Muscle layer of colon (tissue), 2 donors: Measurements from ENCODE around the gene COL5A2.

Experiments
- H3K27ac ChIP-seq: one replicate; pipeline ENCODE4 v1.7.0; 2013; ENCODE audit warnings: low read depth, mild to moderate bottlenecking, low read length, moderate library complexity
- H3K27me3 ChIP-seq, 2 donors: one replicate each; pipeline ENCODE4 v1.7.0; 2013; ENCODE audit warnings: low read length in 2 of 2, mild to moderate bottlenecking in 2 of 2; ENCODE audit not compliant: insufficient read depth in 2 of 2, control insufficient read depth in 1 of 2
- H3K36me3 ChIP-seq: one replicate; pipeline ENCODE4 v1.7.0; 2013; ENCODE audit warnings: mild to moderate bottlenecking, low read length; ENCODE audit not compliant: insufficient read depth
- H3K4me1 ChIP-seq: one replicate; pipeline ENCODE4 v1.7.0; 2013; ENCODE audit warnings: mild to moderate bottlenecking, low read length; ENCODE audit not compliant: insufficient read depth
- H3K4me3 ChIP-seq, 2 donors: one replicate each; pipeline ENCODE4 v1.7.0; 2013; ENCODE audit warnings: low read length in 2 of 2, low read depth in 1 of 2, mild to moderate bottlenecking in 1 of 2, moderate library complexity in 1 of 2
- H3K9ac ChIP-seq: one replicate; pipeline ENCODE4 v1.7.0; 2013; ENCODE audit warnings: low read length
- H3K9me3 ChIP-seq: one replicate; pipeline ENCODE4 v1.7.0; 2013; ENCODE audit warnings: mild to moderate bottlenecking, low read length
- donor health status: abdominal sarcoma.
- donor health status: Adenocarcinoma of cecum.

Gene COL5A2

DNA sequence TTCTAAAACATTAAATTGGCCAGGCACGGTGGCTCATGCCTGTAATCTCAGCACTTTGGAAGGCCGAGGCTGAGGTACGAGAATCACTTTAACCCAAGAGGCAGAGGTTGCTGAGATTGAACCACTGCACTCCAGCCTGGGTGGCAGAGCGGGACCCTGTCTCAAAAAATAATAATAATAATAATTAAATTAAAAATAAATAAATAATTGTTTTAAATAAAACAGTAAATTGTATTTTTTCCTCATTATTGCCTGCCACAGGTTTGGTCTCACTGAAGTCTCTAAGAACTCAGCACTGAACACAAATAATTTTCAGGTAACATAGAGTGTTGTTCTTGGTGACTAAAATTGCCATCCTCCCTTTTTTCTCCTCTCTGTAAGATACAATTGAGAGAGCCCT is 19.8 kb downstream of the COL5A2 start:
- Histone ChIP-seq H3K9ac (no peak overlapping the region), H3K36me3 (no peaks in the 10 kb centered on the region), H3K4me1 (peaks cover 28% of the 10 kb centered on the region)

DNA sequence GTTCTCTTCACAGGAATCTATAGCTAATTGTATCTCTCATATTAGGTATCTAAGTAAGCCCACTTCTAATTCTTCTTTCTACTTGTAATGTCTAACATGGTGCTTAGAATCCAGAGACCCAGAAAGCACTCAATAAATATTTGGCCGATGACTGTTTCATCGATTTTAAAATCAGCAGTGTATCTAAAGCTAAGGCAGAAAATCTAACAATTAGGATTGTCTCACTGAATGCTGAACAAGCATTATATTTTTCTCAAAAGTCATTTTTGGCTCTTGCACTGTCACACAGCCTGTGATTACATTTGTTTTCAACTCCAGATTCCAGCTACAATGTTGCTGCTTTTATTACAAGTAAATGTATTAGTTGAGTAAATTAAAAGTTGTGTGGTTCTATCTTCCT is 20.3 kb downstream of the COL5A2 start:
- no peaks in the 10 kb centered on the region for H3K36me3 ChIP-seq
- H3K9me3 ChIP-seq, result no peaks in the 10 kb centered on the region
- no peaks in the 10 kb centered on the region for H3K27me3 ChIP-seq
- H3K4me1 ChIP-seq, result peaks cover 25% of the 10 kb centered on the region
- H3K27ac ChIP-seq, result no peak overlapping the region
- no peak overlapping the region for H3K9ac ChIP-seq
- H3K4me3 ChIP-seq, result no peak overlapping the region

More for the DNA sequence above, 19.8 kb downstream of the COL5A2 start:
- Histone ChIP-seq H3K27me3 (no peaks in the 10 kb centered on the region), H3K4me3 (no peak overlapping the region), H3K27ac (no peak overlapping the region), H3K9me3 (no peaks in the 10 kb centered on the region)

DNA sequence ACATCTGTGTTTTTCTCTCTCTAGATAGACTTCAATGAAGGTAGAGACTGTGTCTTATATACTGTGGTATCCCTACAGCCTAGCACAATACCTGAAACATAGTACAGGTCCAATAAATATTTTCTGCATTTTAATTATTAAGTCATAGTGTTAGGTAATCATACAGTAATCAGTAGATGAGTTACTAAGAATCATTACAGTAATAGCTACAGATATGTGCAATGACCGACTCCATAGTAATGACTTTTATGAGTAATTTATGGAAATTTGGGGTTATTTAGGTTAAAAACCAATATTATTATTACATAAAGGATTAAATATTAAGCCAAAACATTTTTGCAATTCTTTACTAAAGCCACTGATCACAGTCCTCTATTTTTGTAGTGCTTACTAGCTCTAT is 21.6 kb downstream of the COL5A2 start:
- no peak overlapping the region for H3K9ac ChIP-seq
- H3K27me3 ChIP-seq, result no peaks in the 10 kb centered on the region
- peaks cover 26% of the 10 kb centered on the region for H3K4me1 ChIP-seq
- no peak overlapping the region for H3K27ac ChIP-seq
- no peaks in the 10 kb centered on the region for H3K36me3 ChIP-seq
- H3K4me3 ChIP-seq, result no peak overlapping the region
- no peaks in the 10 kb centered on the region for H3K9me3 ChIP-seq

DNA sequence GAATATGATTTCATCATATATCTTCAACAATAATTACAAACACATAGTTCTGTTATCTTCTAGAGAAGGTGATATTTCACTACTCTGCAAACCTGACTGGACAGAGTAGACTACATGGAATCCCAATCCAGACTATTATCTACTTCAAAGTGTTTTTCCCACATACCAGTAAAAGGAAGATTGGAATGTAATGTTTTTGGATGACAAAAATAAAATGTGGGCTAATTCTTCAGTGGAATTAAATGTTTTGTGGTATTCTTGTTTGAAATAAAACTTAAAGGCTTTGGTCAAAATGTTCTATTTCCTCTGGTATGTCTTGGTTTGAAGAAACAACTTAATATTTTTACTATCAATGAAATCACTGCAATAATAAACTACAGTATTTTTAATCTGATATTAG is 22.1 kb downstream of the COL5A2 start:
- Histone ChIP-seq H3K4me1 (peaks cover 27% of the 10 kb centered on the region), H3K27me3 (no peaks in the 10 kb centered on the region), H3K9me3 (no peaks in the 10 kb centered on the region), H3K36me3 (no peaks in the 10 kb centered on the region), H3K27ac (no peak overlapping the region), H3K4me3 (no peak overlapping the region), H3K9ac (no peak overlapping the region)

DNA sequence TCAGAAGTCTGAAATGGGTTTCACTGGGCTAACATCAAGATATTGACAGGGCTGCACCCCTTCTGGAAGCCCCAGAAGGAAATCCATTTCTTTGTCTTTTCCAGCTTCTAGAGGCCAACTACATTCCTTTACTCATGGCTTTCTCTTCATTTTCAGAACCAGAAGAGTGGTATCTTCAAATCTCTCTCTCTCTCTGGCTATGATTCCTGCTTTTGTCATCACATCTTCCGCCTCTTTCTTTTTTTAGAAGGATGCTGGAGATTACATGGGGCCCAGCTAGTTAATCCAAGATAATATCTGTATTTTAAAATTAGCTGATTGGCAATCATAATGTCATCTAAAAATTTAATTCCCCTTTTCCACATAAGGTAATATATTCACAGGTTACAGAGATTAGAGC is 23.8 kb downstream of the COL5A2 start:
- Histone ChIP-seq H3K9me3 (no peaks in the 10 kb centered on the region), H3K27ac (no peak overlapping the region), H3K27me3 (no peaks in the 10 kb centered on the region), H3K4me1 (peaks cover 37% of the 10 kb centered on the region), H3K9ac (no peak overlapping the region), H3K4me3 (no peak overlapping the region), H3K36me3 (no peaks in the 10 kb centered on the region)

DNA sequence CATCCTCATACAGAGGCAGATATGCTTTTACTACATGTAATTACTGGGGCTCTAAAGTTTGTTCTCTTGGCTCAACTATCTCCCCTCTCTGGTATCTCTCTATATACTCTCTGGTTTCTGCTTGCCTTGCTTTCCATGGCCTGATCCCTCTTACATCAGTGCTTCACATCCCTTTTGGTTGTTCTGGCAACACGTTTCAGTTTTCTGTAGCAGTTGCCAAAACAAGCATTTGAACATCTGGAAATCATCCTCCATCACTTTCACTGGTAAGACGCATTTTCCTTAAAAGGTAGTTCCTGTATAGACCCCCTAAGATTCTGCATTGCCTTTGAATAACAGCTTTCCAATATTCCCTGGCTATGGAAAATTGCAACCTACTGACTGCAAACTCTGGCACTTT is 25.9 kb downstream of the COL5A2 start:
- no peak overlapping the region for H3K4me3 ChIP-seq
- H3K36me3 ChIP-seq, result no peaks in the 10 kb centered on the region
- no peaks in the 10 kb centered on the region for H3K27me3 ChIP-seq
- H3K27ac ChIP-seq, result peak overlapping the region; percentile 30
- no peak overlapping the region for H3K9ac ChIP-seq
- H3K9me3 ChIP-seq, result no peaks in the 10 kb centered on the region
- peaks cover 34% of the 10 kb centered on the region for H3K4me1 ChIP-seq

DNA sequence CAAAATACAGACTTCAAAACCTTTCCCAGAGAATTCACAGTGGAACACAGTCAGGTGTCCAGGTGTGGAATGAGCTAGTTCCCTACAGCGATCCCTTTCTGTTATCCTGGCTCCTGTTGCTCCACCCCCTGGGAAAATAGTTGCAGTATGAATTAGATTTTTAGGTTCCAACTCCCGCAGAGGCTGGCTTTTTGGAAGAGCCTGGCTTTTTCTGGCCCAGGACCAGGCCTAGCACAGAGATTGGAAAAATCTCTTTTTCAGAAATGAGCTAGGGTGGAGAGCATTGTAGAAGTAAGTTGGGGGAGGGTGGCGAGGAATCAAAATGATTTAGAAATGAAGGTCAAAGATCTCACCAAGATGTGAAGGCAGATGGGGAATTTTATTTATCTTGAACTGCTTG is 27.1 kb downstream of the COL5A2 start:
- Histone ChIP-seq H3K27ac (no peak overlapping the region), H3K4me3 (no peak overlapping the region), H3K36me3 (no peaks in the 10 kb centered on the region), H3K4me1 (peaks cover 34% of the 10 kb centered on the region), H3K9ac (no peak overlapping the region), H3K9me3 (no peaks in the 10 kb centered on the region), H3K27me3 (no peaks in the 10 kb centered on the region)

DNA sequence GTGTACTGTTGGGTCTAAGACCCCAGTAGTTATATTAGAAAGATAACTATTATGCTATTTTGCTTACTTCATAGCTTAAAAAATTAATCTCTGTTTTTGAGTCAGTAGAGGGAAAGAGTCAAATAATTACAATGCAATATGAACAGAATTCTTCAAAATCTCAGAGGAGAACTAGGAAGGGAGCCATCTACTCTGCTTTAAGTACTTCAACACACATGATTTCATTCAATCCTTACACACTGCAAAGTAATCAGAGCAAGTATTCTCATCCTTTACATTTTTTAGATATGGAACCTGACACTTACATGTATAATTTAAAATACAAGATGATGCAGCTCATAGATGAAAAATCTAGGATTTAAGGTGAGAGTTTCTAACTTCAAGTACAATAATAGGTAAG is 27.7 kb downstream of the COL5A2 start:
- H3K36me3 ChIP-seq, result no peaks in the 10 kb centered on the region
- H3K9ac ChIP-seq, result no peak overlapping the region
- H3K27me3 ChIP-seq, result no peaks in the 10 kb centered on the region
- H3K27ac ChIP-seq, result peak overlapping the region; percentile 7
- H3K4me3 ChIP-seq, result no peak overlapping the region
- H3K4me1 ChIP-seq, result peaks cover 34% of the 10 kb centered on the region
- no peaks in the 10 kb centered on the region for H3K9me3 ChIP-seq

DNA sequence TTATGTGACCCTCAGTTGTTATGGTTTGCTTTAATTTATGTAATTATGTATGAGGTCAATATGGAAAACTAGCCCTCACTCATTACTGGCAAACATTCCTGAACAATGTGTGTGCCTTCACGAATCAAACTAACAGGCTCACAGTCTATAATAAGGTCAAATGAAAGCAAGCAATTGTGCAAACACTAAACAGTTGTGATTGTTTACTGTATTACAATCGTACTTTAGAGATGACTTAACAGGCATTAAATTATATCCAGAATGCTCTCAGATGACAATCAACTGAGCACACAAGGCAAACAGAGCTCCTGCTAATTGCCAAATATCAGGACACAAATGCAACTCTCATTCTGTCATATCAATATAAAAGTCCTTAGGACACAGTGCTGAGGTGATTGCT is 29.5 kb downstream of the COL5A2 start:
- H3K4me3 ChIP-seq, result no peak overlapping the region
- no peak overlapping the region for H3K27ac ChIP-seq
- no peaks in the 10 kb centered on the region for H3K9me3 ChIP-seq
- H3K27me3 ChIP-seq, result no peaks in the 10 kb centered on the region
- no peak overlapping the region for H3K9ac ChIP-seq
- no peaks in the 10 kb centered on the region for H3K36me3 ChIP-seq
- H3K4me1 ChIP-seq, result peaks cover 30% of the 10 kb centered on the region

DNA sequence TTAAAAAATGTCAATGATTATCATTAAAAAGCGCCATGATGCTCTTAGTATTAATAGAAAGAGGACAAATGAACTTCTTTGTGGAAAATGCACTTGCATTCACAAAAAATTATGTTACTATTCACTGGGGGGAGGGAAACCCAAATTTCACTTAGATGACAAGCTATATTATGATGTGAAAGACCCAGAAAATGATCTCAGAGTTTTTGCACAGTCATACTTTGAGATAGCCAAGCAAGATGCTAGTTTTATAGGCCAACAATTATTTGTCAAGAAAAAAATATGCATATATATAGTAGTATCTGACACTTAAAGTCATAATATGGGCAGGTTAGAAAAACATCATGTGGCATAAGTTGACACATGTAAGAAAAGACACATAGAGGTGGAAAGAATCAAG is 31.6 kb downstream of the COL5A2 start:
- Histone ChIP-seq H3K9me3 (no peaks in the 10 kb centered on the region), H3K4me1 (peaks cover 19% of the 10 kb centered on the region), H3K27ac (no peak overlapping the region), H3K4me3 (no peak overlapping the region), H3K9ac (no peak overlapping the region), H3K27me3 (no peaks in the 10 kb centered on the region), H3K36me3 (no peaks in the 10 kb centered on the region)

DNA sequence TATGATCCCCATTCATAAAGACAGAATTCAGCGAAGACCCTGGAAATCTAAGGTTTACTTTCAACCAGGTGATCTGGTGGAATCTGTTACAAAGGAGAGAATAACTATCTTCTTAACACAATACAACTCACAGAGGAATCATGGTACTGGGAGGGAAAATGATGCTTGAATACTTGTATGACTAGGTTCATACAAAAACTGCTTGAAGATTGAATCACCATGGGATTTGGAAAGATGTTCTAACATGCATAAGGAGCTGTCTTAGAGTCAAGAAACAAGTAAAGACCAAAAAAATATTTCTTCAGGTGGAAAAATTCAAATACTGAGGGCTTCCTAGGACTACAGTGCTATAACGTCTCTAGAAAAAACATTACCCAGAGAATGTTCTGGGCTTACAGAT is 32.2 kb downstream of the COL5A2 start:
- H3K36me3 ChIP-seq, result no peaks in the 10 kb centered on the region
- no peak overlapping the region for H3K4me3 ChIP-seq
- no peak overlapping the region for H3K27ac ChIP-seq
- H3K9ac ChIP-seq, result no peak overlapping the region
- no peaks in the 10 kb centered on the region for H3K27me3 ChIP-seq
- no peaks in the 10 kb centered on the region for H3K9me3 ChIP-seq
- H3K4me1 ChIP-seq, result peaks cover 13% of the 10 kb centered on the region

DNA sequence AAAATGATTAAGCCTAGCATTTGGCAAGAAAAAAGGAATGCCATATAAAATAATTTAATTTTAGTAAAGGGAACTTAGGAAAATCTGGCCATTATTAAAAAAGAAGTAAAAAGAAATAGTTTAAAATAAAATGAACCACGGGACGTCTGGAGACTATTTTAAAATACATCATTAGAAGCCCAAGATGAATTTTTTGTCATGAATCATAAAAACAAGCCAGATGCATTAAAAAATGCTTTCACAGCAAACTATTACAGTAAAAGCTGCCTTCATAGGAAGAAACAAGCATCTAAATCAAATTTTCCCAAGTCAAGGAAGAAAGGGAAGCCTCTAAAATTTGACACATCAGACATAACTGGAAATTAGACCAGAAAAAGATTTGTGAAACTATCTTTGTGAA is 33.0 kb downstream of the COL5A2 start:
- Histone ChIP-seq H3K27me3 (no peaks in the 10 kb centered on the region), H3K9me3 (no peaks in the 10 kb centered on the region), H3K27ac (no peak overlapping the region), H3K9ac (no peak overlapping the region), H3K36me3 (no peaks in the 10 kb centered on the region), H3K4me1 (peaks cover 10% of the 10 kb centered on the region), H3K4me3 (no peak overlapping the region)
